Testis (tissue), 3 donors: ENCODE results near the gene FRMD3. TPM values are rescaled to one million over a fixed set of nuclear protein-coding genes. Genes with fewer than 3 reads are reported as not detected.

Experiments used
- DNase-seq: peaks from one replicate; pipeline ENCODE4 v3.0.0-alpha.2; 2019
- H3K27ac ChIP-seq, 2 donors: fragments of 200-600 bp; sonication (generic); one replicate each; pipeline ENCODE4 v1.5.1; 2019
- H3K27me3 ChIP-seq: fragments of 200-600 bp; sonication (generic); one replicate; pipeline ENCODE4 v1.5.1; 2019
- H3K36me3 ChIP-seq: fragments of 200-600 bp; sonication (generic); one replicate; pipeline ENCODE4 v1.5.1; 2017; ENCODE audit warnings: low read depth; ENCODE audit errors: missing control alignments
- H3K4me1 ChIP-seq: fragments of 200-600 bp; sonication (generic); one replicate; pipeline ENCODE4 v1.5.1; 2019
- H3K4me3 ChIP-seq, 2 donors: fragments of 200-600 bp; sonication (generic); one replicate each; pipeline ENCODE4 v1.5.1; 2017 to 2019
- H3K9me3 ChIP-seq: fragments of 200-600 bp; sonication (generic); one replicate; pipeline ENCODE4 v1.5.1; 2017
- POLR2A ChIP-seq: fragments of 450-650 bp; IDR thresholded peaks from one replicate; pipeline ENCODE4 v1.6.1; 2017; ENCODE audit warnings: antibody characterized with exemption, mild to moderate bottlenecking, moderate library complexity
- WGBS, 2 donors: methylation state at CpG; one replicate each; pipeline ENCODE4 v1.1.5; 2018; 5-methylcytosine and 5-hydroxymethylcytosine counted together
- intact Hi-C: fragments of 100-400 bp; cut with DNase I; formaldehyde crosslinking; loops from one replicate; pipeline ENCODE4 v1.15.1; 2023; ENCODE audit warnings: low total_unique reads
- polyA plus RNA-seq: library from polyadenylated mRNA; stranded (reverse); fragments of 350-450 nt; fragmentation: Illumina TruSeq; extraction: RNeasy Lipid Tissue Mini Kit (QIAGEN cat#74804); gene quantifications from one replicate; pipeline ENCODE4 v1.2.3, GENCODE V29; 2014; ENCODE audit warnings: low read depth, low replicate concordance; ENCODE audit not compliant: insufficient read depth
- total RNA-seq, 2 donors: library from RNA; depleted of rRNA; stranded (reverse); fragments of >200 nt; gene quantifications; one replicate each; pipeline ENCODE4 v1.2.3, GENCODE V29; 2016
- TF ChIP-seq, protein P1 (sequence below), 3 experiments: fragments of 450-650 bp in 2 of 3; fragments of 200-600 bp in 1 of 3; sonication (generic) in 1 of 3; IDR thresholded peaks; one replicate each; pipeline ENCODE4 v1.5.1; 2016 to 2019; ENCODE audit warnings: antibody characterized with exemption in 3 of 3, mild to moderate bottlenecking in 2 of 3, moderate library complexity in 1 of 3

FRMD3 gene
- total and polyA plus RNA-seq, 3 donors from 2014 or later, result 5.5 to 16.2 (median 12.5) TPM

DNA sequence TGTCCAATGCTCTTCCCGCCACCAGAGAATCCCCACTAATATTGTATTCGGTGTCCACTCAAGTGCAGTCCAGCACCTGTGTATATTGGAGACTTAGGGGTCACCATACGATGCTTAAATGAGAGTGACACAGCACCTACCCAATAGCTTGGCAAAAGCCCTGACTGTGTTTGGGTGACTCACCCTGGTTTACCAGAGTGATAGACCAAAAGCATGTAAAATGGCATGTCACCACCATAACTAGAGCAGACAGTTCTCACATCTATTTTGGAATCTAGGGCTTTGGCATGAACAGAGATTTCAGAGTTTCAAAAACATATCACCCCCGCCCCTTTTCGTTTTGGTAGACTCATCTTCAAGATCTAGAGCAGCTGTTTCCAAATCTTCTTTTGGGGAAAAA is 257.9 kb downstream of the FRMD3 start:
- H3K27me3 ChIP-seq, result no peaks in the 10 kb centered on the region
- H3K27ac ChIP-seq, result no peak overlapping the region
- no peak for DNase-seq
- H3K36me3 ChIP-seq, result no peaks in the 10 kb centered on the region
- TF ChIP-seq, protein P1, sequence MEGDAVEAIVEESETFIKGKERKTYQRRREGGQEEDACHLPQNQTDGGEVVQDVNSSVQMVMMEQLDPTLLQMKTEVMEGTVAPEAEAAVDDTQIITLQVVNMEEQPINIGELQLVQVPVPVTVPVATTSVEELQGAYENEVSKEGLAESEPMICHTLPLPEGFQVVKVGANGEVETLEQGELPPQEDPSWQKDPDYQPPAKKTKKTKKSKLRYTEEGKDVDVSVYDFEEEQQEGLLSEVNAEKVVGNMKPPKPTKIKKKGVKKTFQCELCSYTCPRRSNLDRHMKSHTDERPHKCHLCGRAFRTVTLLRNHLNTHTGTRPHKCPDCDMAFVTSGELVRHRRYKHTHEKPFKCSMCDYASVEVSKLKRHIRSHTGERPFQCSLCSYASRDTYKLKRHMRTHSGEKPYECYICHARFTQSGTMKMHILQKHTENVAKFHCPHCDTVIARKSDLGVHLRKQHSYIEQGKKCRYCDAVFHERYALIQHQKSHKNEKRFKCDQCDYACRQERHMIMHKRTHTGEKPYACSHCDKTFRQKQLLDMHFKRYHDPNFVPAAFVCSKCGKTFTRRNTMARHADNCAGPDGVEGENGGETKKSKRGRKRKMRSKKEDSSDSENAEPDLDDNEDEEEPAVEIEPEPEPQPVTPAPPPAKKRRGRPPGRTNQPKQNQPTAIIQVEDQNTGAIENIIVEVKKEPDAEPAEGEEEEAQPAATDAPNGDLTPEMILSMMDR (IDR thresholded peaks at IDR 0.05), result no peak
- no peak for TF ChIP-seq POLR2A
- intact Hi-C loops, result no loop called here
- peaks cover 12% of the 10 kb centered on the region for H3K4me1 ChIP-seq
- no peaks in the 10 kb centered on the region for H3K9me3 ChIP-seq
- no peak overlapping the region for H3K4me3 ChIP-seq
- WGBS, 2 donors, result 91 to 93% methylated on average over 5 of the region's 5 CpGs

DNA sequence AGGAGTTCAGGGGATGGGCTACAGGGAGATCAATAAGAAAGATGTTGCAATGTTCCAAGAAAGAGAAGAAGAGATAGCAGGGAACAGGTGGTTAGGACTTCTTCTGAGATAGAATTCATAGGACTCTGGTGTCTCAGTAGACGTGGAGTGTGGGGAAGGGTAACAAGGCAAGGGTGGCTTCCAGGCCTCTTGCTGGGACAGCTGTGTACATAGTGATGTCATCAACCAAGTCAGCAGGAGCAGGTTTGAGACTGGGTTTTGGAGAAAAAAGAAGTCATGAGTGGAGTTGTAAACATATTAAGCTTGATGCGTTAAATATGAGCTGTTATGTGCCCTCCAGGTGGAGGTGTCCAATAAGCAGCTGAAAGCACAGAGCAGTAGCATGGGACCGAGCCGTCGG is 263.4 kb downstream of the FRMD3 start:
- 90 to 92% methylated on average over 5 of the region's 5 CpGs for WGBS, 2 donors
- TF ChIP-seq, protein P1 (IDR thresholded peaks at IDR 0.05), result no peak
- TF ChIP-seq POLR2A, result no peak
- intact Hi-C loops, result no loop called here
- H3K9me3 ChIP-seq, result no peaks in the 10 kb centered on the region
- no peak overlapping the region for H3K27ac ChIP-seq
- H3K4me3 ChIP-seq, result no peak overlapping the region
- no peaks in the 10 kb centered on the region for H3K36me3 ChIP-seq
- no peak for DNase-seq
- H3K4me1 ChIP-seq, result peaks cover 11% of the 10 kb centered on the region
- no peaks in the 10 kb centered on the region for H3K27me3 ChIP-seq

DNA sequence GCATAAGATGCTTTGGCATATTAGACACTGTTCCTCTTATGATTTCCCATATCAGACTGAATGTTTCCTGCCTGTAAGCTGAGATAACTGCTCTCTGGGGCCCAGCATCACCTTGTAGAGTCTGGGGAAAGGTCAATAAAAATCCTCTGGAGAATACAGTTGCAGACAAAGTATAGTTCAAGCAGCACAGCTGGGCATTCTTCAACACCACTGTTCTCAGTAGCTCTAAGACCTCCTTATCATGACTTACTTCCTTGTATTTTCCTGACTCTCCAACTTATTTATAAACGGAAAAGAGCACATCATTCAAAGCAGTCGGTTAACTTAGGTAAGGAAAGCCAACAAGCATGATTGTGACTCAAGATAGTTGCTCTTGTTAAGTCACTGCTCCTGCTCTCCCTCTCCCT is 266.5 kb downstream of the FRMD3 start:
- intact Hi-C loops, result no loop called here
- no peak for DNase-seq
- H3K27ac ChIP-seq, result no peak overlapping the region
- TF ChIP-seq, protein P1 (IDR thresholded peaks at IDR 0.05), result no peak
- no peak for TF ChIP-seq POLR2A
- peaks cover 19% of the 10 kb centered on the region for H3K4me1 ChIP-seq
- peak overlapping the region in 1 of 2 donors; percentile 29 for H3K4me3 ChIP-seq
- WGBS, 2 donors, result 25 to 27% methylated on average over 2 of the region's 2 CpGs
- H3K36me3 ChIP-seq, result no peaks in the 10 kb centered on the region
- H3K9me3 ChIP-seq, result no peaks in the 10 kb centered on the region
- no peaks in the 10 kb centered on the region for H3K27me3 ChIP-seq

DNA sequence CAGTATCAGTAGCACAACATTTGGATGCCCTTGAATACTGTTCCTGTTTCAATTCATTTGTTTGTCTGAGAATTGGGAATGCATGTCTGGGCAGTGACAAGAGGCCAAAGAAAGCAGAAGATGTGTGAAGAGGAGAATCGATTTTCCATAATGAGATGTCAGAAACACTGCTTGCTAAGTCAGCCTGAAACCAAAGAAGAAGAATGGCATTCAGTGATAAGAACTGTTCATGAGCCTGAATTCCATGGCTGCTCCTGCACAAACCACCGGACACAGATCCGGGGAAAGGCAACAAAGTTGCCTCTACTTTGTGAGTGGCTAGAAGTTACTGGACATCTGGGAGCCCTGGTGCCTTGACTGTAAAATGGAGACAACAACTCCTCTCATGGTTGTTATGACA is 268.1 kb downstream of the FRMD3 start:
- peak overlapping the region; percentile 31 to 42 for H3K27ac ChIP-seq
- peaks cover 25% of the 10 kb centered on the region for H3K4me1 ChIP-seq
- no peak overlapping the region for H3K4me3 ChIP-seq
- no peaks in the 10 kb centered on the region for H3K36me3 ChIP-seq
- H3K9me3 ChIP-seq, result no peaks in the 10 kb centered on the region
- peak; percentile 69 for DNase-seq
- 27 to 41% methylated on average over 3 of the region's 3 CpGs for WGBS, 2 donors
- intact Hi-C loops, result no loop called here
- H3K27me3 ChIP-seq, result no peaks in the 10 kb centered on the region
- TF ChIP-seq POLR2A, result no peak
- TF ChIP-seq, protein P1 (IDR thresholded peaks at IDR 0.05), result no peak

DNA sequence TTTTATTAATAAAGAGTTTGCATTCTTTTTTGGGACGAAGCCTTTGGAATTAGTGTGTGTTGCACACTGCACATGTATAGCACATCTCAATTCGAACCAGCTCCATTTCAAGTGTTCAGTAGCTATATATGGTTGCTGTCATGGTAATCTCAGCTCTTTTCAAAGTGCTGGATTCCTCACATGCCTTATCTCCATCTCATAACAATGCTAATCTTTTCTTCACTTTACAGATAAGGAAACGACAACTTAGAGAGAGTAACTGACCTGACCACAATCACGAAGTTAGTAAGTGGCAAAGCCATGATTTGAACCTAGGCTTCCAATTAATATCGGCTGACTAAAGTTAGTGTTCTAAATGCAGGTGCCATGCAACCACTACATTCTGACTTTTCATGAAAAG is 270.5 kb downstream of the FRMD3 start:
- WGBS, 2 donors, result 69 to 83% methylated on average over 5 of the region's 5 CpGs
- no peak for TF ChIP-seq POLR2A
- TF ChIP-seq, protein P1 (IDR thresholded peaks at IDR 0.05), result no peak
- DNase-seq, result no peak

More for the DNA sequence above, 270.5 kb downstream of the FRMD3 start:
- no peaks in the 10 kb centered on the region for H3K27me3 ChIP-seq
- no peak overlapping the region for H3K27ac ChIP-seq
- no peaks in the 10 kb centered on the region for H3K36me3 ChIP-seq
- no peaks in the 10 kb centered on the region for H3K9me3 ChIP-seq
- intact Hi-C loops, result no loop called here
- H3K4me3 ChIP-seq, result no peak overlapping the region
- H3K4me1 ChIP-seq, result peaks cover 25% of the 10 kb centered on the region
